ENCODE data around the gene BLACAT1. TPM values are rescaled to one million over a fixed set of nuclear protein-coding genes. Genes with fewer than 3 reads are reported as not detected.

Gene BLACAT1
- total RNA-seq, 1 experiment from 2014 or later, result 0.72 TPM

DNA sequence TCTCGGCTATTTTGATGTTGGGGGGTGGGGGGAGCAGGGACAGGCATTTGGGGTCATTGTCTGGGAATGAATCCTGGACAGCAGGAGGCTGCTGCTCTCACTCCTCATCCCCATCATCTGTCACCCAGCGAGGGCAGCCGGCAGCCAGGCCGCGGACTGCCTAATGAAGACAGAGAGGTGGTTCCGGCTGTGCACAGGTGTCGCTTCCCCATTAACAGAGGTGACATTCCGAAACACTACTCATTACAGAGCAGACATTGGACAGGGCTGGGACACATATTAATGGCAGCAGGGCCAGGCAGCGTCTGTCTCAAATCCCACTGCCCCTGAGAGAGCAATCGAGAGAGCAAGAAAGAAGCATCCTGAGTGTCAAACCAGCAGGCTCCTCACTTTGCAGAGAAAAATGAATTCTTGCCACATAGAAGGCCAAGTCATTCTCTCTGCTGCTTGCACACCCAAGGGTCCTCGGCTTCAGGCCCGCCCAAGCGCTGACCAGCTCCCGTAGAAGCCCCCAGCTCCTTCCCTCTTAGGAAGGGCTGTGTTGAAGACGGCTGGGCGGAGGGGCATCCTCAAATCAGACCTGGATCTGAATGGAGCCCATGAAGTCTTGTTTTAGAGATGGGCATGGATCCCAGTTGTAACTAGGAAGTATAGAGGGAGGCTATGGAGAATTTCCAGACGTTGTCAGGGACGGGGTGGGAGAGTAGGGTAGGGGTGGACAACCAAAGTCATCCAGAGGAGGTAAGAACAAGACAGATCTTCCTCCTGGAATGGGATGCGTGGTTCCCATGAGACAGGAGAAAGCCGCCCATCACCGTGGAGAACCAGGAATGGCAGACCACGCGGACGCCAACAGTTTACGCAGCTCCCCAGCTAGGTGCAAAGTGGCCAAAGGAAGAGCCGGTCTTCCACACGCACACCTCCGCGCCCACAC is 25.8 kb downstream of the BLACAT1 start:
- Mint-ChIP-seq H3K4me1 (ENCODE audit: insufficient read depth, unreplicated experiment) (no peaks in the 10 kb centered on the region), H3K27me3 (ENCODE audit: insufficient read depth, unreplicated experiment) (peaks cover 58% of the 10 kb centered on the region), H3K9me3 (ENCODE audit: unreplicated experiment) (no peaks in the 10 kb centered on the region), H3K27ac (ENCODE audit: low read depth, unreplicated experiment) (no peak overlapping the region), H3K4me3 (ENCODE audit: unreplicated experiment) (peak overlapping the region; percentile 56), H3K36me3 (ENCODE audit: insufficient read depth, unreplicated experiment) (peaks cover 6% of the 10 kb centered on the region)
- intact Hi-C loops (cut with micrococcal nuclease), result loop anchor here (2.0 kb wide), 1 partner anchor 75 kb away; no protein-coding TSS in a partner anchor
- TF ChIP-seq, protein P1, sequence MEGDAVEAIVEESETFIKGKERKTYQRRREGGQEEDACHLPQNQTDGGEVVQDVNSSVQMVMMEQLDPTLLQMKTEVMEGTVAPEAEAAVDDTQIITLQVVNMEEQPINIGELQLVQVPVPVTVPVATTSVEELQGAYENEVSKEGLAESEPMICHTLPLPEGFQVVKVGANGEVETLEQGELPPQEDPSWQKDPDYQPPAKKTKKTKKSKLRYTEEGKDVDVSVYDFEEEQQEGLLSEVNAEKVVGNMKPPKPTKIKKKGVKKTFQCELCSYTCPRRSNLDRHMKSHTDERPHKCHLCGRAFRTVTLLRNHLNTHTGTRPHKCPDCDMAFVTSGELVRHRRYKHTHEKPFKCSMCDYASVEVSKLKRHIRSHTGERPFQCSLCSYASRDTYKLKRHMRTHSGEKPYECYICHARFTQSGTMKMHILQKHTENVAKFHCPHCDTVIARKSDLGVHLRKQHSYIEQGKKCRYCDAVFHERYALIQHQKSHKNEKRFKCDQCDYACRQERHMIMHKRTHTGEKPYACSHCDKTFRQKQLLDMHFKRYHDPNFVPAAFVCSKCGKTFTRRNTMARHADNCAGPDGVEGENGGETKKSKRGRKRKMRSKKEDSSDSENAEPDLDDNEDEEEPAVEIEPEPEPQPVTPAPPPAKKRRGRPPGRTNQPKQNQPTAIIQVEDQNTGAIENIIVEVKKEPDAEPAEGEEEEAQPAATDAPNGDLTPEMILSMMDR (IDR thresholded peaks at IDR 0.05; ENCODE audit: unreplicated experiment), result no peak
- ChIA-PET POLR2A (interaction anchor here (0.7 to 1.4 kb wide), 2 partner anchors 11 to 206 kb away, joined by 3 to 5 read pairs; no protein-coding TSS in a partner anchor), CTCF (interaction anchor here (0.5 to 6.9 kb wide), 31 partner anchors 9 to 1759 kb away, joined by 3 to 50 read pairs (median 4); no protein-coding TSS in a partner anchor)
- BruUV-seq (replicated peaks), result no TSS peak
- DNase-seq (ENCODE audit: unreplicated experiment), result no peak

- Mint-ChIP-seq H3K9me3 (ENCODE audit: unreplicated experiment) (no peaks in the 10 kb centered on the region), H3K4me1 (ENCODE audit: insufficient read depth, unreplicated experiment) (no peaks in the 10 kb centered on the region), H3K27me3 (ENCODE audit: insufficient read depth, unreplicated experiment) (peaks cover 62% of the 10 kb centered on the region), H3K36me3 (ENCODE audit: insufficient read depth, unreplicated experiment) (peaks cover 6% of the 10 kb centered on the region), H3K27ac (ENCODE audit: low read depth, unreplicated experiment) (no peak overlapping the region), H3K4me3 (ENCODE audit: unreplicated experiment) (no peak overlapping the region)
- intact Hi-C loops (cut with micrococcal nuclease), result no loop called here
- TF ChIP-seq, protein P1 (IDR thresholded peaks at IDR 0.05; ENCODE audit: unreplicated experiment), result no peak
- ChIA-PET CTCF (interaction anchor here (0.9 to 13.4 kb wide), 18 partner anchors 9 to 233 kb away, joined by 3 to 296 read pairs (median 10); no protein-coding TSS in a partner anchor), POLR2A (interaction anchor here (0.7 to 2.9 kb wide), 4 partner anchors 9 to 61 kb away, joined by 3 to 11 read pairs (median 6); no protein-coding TSS in a partner anchor)
- DNase-seq (ENCODE audit: unreplicated experiment), result no peak
- BruUV-seq (replicated peaks), result no TSS peak
Observed at GRCh38 chr1:205424901-205425600, 30.8 kb downstream of the BLACAT1 start.

- no peaks in the 10 kb centered on the region for H3K9me3 Mint-ChIP-seq (ENCODE audit: unreplicated experiment)
- H3K36me3 Mint-ChIP-seq (ENCODE audit: insufficient read depth, unreplicated experiment), result peaks cover 6% of the 10 kb centered on the region
- BruUV-seq (replicated peaks), result no TSS peak
- H3K27ac Mint-ChIP-seq (ENCODE audit: low read depth, unreplicated experiment), result no peak overlapping the region
- no peak for DNase-seq (ENCODE audit: unreplicated experiment)
- H3K27me3 Mint-ChIP-seq (ENCODE audit: insufficient read depth, unreplicated experiment), result peaks cover 67% of the 10 kb centered on the region
- CTCF ChIA-PET, result interaction anchor here (0.6 to 13.4 kb wide), 31 partner anchors 8 to 304 kb away, joined by 3 to 296 read pairs (median 5); partner anchors contain the start of gene BLACAT1
- no peaks in the 10 kb centered on the region for H3K4me1 Mint-ChIP-seq (ENCODE audit: insufficient read depth, unreplicated experiment)
- no peak overlapping the region for H3K4me3 Mint-ChIP-seq (ENCODE audit: unreplicated experiment)
- POLR2A ChIA-PET, result interaction anchor here (0.6 to 2.9 kb wide), 4 partner anchors 8 to 81 kb away, joined by 3 to 11 read pairs (median 6); partner anchors contain the start of gene CDK18
- intact Hi-C loops (cut with micrococcal nuclease), result loop anchor here (1.0 kb wide), 1 partner anchor 61 kb away; no protein-coding TSS in a partner anchor
- TF ChIP-seq, protein P1 (IDR thresholded peaks at IDR 0.05; ENCODE audit: unreplicated experiment), result no peak
Observed at GRCh38 chr1:205423814-205424399, 31.9 kb downstream of the BLACAT1 start.
